ENCODE data around the gene COL9A3.

The COL9A3 gene

GRCh38 chr20:62816884-62817873, at the start of gene COL9A3:
Gene COL9A3 (plus strand): TSS chr20:62817050. CDS start chr20:62817065, 15 bp downstream.
- no peak within 1 kb of the TSS for H3K4me3 ChIP-seq (ENCODE audit: low read length)
- TF ChIP-seq CTCF (IDR thresholded peaks at IDR 0.05; ENCODE audit: insufficient read depth, low read depth, low read length, missing control alignments): no peak
- DNase-seq (ENCODE audit: low read depth): no peak

DNA sequence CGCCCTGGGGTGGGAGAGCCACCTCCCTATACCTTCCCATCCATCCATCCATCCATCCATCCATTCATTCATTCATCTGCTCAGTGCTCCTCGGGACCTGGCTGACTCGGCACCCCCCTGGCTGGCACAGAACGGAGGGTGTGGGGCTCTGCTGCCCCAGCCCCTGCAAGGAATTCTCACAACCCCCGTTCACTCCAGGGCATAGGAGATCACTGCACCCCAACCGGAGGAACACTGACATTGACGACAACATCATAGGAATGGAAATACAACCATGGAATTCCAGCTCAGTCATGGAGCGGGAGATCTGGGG, 48.7 kb upstream of the COL9A3 start:
- TF ChIP-seq CTCF (IDR thresholded peaks at IDR 0.05; ENCODE audit: insufficient read depth, low read depth, low read length, missing control alignments): no peak
- DNase-seq (ENCODE audit: low read depth): no peak
- H3K4me3 ChIP-seq (ENCODE audit: low read length): no peak overlapping the region

DNA sequence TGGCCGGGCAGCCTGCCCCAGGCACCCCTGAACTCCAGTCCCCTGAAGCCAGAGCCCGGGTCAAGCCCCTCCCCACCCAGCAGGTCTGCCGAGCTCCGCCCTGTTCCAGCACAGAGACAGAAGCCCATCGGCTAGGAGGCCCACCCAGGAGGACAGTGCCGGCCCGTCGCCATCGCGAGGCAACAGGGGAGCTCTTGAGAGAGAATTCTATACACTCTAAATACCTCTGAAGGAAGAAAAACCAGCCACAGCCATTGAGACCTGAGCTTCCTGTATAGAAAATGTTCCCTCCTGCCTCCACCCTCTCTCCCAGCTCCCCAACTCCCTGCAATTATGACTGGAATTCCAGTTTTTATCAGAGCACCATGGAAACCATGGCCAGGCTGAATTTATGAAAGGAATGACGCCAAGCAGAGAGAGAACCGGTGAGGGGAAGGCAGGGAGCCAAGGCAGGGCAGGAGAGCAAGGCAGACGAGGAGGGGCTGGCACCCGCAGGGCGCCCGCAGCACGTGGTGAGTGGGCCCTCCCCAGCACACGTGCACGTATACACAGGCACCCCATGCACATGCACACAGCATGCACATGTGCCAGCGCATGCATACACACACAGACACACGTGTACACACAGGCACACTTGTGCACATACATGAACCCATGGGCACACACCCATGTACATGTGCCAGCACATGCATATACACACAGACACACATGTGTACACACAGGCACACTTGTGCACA, 48.1 kb upstream of the COL9A3 start:
- H3K4me3 ChIP-seq (ENCODE audit: low read length): no peak overlapping the region
- TF ChIP-seq CTCF (IDR thresholded peaks at IDR 0.05; ENCODE audit: insufficient read depth, low read depth, low read length, missing control alignments): no peak
- no peak for DNase-seq (ENCODE audit: low read depth)

GRCh38 chr20:62769346-62770071, 47.3 kb upstream of the COL9A3 start:
- TF ChIP-seq CTCF (IDR thresholded peaks at IDR 0.05; ENCODE audit: insufficient read depth, low read depth, low read length, missing control alignments): no peak
- no peak for DNase-seq (ENCODE audit: low read depth)
- no peak overlapping the region for H3K4me3 ChIP-seq (ENCODE audit: low read length)

DNA sequence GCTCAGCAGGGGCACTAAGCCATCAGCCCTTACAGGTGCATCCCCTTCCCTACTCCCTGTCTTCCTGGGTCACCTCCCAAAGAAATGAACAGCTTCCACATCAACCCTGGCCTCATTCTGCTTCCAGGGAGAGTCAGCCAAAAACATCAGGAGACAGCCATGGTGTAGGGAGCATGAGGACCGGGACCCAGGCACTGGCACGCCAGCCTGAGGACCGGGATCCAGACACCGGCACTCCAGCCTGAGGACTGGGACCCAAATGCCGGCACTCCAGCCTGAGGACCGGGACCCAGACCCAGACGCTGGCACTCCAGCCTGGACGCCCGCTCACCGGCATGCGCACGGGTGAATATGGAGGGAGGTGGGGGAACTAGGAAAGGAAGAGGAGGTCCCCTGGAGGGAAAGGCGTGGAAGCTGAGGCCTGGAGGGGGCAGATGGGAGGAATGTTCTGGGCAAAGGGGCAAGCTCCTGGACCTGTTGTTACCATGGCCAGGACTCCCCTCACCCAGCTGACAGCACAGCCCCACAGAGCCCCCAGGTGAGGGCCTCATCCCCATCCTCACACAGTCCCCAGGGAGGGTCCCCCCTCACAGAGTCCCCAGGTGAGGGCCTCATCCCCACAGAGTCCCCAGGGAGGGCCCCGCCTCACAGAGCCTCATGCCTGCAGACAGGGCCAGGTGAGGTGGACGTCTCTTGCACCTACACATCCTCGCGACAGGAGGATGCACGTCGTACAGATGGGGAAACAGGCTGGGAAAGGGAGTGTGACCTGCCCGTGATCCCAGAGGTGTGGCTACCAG, 46.5 kb upstream of the COL9A3 start:
- no peak overlapping the region for H3K4me3 ChIP-seq (ENCODE audit: low read length)
- TF ChIP-seq CTCF (IDR thresholded peaks at IDR 0.05; ENCODE audit: insufficient read depth, low read depth, low read length, missing control alignments): no peak
- DNase-seq (ENCODE audit: low read depth): no peak

DNA sequence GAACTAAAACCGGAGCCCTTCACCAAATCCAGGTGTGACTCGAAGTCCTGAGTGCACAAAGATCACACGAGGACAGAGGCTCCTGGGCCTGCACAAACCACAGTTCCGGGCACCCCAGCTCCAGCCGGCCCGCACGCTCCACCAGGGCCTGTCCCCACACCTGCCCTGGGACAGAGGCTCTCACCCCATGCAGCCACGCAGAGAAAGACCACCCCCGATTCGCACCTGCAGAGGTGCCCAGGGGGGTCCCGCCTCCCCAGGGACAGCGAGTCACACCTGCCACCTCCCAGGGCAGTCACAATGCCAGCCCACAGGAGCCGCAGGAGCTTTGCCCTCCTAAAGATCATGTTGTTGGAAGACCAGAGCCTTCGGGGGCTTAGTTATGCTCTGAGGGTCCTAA, 45.9 kb upstream of the COL9A3 start:
- no peak for DNase-seq (ENCODE audit: low read depth)
- TF ChIP-seq CTCF (IDR thresholded peaks at IDR 0.05; ENCODE audit: insufficient read depth, low read depth, low read length, missing control alignments): no peak
- H3K4me3 ChIP-seq (ENCODE audit: low read length): no peak overlapping the region
